Ovary (tissue), 3 donors: Measurements from ENCODE around the gene GLYATL1.

Source experiments
- EP300 ChIP-seq: sonication (generic); formaldehyde crosslinking; IDR thresholded peaks from one replicate; pipeline ENCODE4 v1.6.1; 2017; ENCODE audit warnings: antibody characterized with exemption
- TF ChIP-seq, protein P1 (sequence below), 3 donors: fragments of 450-650 bp in 2 of 3; fragments of 200-600 bp in 1 of 3; IDR thresholded peaks; one replicate each; pipeline versions ENCODE4 v1.5.1 to v1.8.0; 2016 to 2022; ENCODE audit warnings: antibody characterized with exemption in 3 of 3, mild to moderate bottlenecking in 1 of 3
- donor health status: DM: no; HTN: no; CAD: no.

DNA sequence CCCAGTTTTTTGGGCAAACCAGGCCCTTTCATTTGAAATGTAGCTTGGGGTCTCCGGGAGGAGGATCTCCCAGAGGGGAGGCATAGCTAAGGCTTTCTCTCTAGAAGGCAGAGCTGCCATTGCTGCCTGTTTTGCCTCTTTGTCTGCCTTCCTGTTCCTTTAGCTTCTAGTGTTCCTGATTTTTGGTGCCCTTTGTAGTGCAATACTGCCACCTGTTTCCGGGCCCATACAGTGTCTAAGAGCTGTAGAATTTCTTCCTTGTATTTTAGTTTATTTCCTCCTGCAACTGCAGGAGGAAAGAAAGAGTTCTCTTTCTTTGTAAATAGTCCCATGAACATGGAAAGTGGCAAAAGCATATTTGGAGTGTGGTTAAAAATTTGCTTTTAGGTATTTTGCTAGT lies 19.3 kb upstream of the GLYATL1 start:
- TF ChIP-seq EP300: no peak
- TF ChIP-seq, protein P1, sequence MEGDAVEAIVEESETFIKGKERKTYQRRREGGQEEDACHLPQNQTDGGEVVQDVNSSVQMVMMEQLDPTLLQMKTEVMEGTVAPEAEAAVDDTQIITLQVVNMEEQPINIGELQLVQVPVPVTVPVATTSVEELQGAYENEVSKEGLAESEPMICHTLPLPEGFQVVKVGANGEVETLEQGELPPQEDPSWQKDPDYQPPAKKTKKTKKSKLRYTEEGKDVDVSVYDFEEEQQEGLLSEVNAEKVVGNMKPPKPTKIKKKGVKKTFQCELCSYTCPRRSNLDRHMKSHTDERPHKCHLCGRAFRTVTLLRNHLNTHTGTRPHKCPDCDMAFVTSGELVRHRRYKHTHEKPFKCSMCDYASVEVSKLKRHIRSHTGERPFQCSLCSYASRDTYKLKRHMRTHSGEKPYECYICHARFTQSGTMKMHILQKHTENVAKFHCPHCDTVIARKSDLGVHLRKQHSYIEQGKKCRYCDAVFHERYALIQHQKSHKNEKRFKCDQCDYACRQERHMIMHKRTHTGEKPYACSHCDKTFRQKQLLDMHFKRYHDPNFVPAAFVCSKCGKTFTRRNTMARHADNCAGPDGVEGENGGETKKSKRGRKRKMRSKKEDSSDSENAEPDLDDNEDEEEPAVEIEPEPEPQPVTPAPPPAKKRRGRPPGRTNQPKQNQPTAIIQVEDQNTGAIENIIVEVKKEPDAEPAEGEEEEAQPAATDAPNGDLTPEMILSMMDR (IDR thresholded peaks at IDR 0.05): no peak
